ENCODE measurements around the gene CCBE1.

- TF ChIP-seq CTCF (IDR thresholded peaks at IDR 0.05) (no peak), EZH2phosphoT487 (IDR thresholded peaks at IDR 0.05) (no peak)
These were observed 232.7 kb downstream of the CCBE1 start for GRCh38 chr18:59464486-59464885.

All from neural progenitor cell (in vitro differentiated cells).